ENCODE measurements around the gene FAM200B. TPM values are rescaled to one million over a fixed set of nuclear protein-coding genes. Genes with fewer than 3 reads are reported as not detected.

The FAM200B gene
- total RNA-seq, 3 donors from 2014 or later = 34.7 to 66.9 (median 55.9) TPM

DNA sequence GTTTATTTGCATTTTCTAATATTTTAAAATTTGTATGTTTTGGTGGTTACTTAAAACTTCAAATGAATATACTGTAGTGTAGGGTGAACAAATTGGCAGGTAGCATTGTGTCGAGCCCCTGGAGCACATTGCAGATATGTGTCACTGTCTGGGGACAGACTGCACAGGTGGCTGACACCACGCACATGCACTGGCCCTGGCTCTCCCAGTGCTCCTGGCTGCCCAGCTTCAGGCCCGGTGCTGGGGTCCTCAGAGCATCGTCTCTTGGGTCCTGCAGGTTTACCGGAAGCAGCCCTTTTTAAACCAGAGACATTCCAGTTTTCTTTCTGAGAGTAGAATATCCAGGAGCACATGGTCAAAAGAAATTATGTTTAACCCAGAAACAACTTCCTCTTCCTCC, 36.8 kb downstream of the FAM200B start:
- H3K4me1 ChIP-seq = no peaks in the 10 kb centered on the region
- intact Hi-C loops (cut with DNase I; ENCODE audit: low total_unique reads) = no loop called here
- H3K4me3 ChIP-seq = no peak overlapping the region
- no peak for DNase-seq (ENCODE audit: low spot score in 2 of 2)
- H3K9me3 ChIP-seq = no peaks in the 10 kb centered on the region
- H3K36me3 ChIP-seq = no peaks in the 10 kb centered on the region
- no peaks in the 10 kb centered on the region for H3K27me3 ChIP-seq
- TF ChIP-seq POLR2A (IDR thresholded peaks at IDR 0.05) (no peak), POLR2AphosphoS5 (IDR thresholded peaks at IDR 0.05) (no peak)
- TF ChIP-seq, protein P1, sequence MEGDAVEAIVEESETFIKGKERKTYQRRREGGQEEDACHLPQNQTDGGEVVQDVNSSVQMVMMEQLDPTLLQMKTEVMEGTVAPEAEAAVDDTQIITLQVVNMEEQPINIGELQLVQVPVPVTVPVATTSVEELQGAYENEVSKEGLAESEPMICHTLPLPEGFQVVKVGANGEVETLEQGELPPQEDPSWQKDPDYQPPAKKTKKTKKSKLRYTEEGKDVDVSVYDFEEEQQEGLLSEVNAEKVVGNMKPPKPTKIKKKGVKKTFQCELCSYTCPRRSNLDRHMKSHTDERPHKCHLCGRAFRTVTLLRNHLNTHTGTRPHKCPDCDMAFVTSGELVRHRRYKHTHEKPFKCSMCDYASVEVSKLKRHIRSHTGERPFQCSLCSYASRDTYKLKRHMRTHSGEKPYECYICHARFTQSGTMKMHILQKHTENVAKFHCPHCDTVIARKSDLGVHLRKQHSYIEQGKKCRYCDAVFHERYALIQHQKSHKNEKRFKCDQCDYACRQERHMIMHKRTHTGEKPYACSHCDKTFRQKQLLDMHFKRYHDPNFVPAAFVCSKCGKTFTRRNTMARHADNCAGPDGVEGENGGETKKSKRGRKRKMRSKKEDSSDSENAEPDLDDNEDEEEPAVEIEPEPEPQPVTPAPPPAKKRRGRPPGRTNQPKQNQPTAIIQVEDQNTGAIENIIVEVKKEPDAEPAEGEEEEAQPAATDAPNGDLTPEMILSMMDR (IDR thresholded peaks at IDR 0.05) = no peak
- H3K27ac ChIP-seq = no peak overlapping the region

DNA sequence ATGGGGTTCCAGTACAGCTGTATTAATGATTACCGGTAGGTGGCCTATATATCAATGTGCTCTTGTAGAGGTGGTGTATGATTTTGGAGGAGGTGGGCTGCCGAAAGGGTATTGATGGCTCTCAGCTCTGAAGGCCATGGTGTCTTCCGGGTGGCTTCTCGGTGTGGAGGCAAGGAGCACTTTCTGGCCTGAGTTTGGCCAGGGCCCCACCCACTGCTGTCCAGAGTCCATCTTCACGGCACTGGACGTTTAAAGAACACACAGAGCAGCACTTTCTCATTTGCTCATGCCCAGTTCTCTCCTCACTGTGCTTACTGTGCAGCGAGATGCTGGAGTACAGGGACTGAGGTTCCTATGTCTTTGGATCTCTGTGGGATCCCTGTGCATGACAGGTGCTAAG, 37.3 kb downstream of the FAM200B start:
- no peak for TF ChIP-seq POLR2A (IDR thresholded peaks at IDR 0.05)
- TF ChIP-seq POLR2AphosphoS5 (IDR thresholded peaks at IDR 0.05) = no peak
- H3K27me3 ChIP-seq = no peaks in the 10 kb centered on the region
- H3K9me3 ChIP-seq = no peaks in the 10 kb centered on the region
- DNase-seq (ENCODE audit: low spot score in 2 of 2) = no peak
- no peak overlapping the region for H3K27ac ChIP-seq
- H3K4me3 ChIP-seq = no peak overlapping the region
- intact Hi-C loops (cut with DNase I; ENCODE audit: low total_unique reads) = no loop called here
- no peaks in the 10 kb centered on the region for H3K36me3 ChIP-seq
- no peaks in the 10 kb centered on the region for H3K4me1 ChIP-seq

DNA sequence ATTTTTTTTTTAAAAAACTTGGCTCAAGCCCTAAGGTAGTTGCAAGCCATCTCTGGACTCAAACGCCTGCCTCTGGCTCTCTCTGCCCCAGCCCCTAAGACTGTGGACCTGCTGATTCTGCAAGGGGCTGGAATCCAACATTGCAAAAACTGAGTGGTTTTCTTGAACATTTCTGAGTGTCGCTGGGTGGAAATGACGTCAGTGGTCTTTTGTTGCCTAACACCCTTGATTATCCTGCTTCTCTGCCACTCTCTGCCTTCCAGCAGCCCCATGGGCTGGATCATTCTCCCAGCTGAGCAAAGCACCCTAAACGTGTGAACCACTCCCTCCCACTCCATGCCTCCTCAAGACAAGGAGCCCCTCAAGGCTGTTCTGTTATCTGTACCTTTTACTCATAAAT, 37.9 kb downstream of the FAM200B start:
- no peaks in the 10 kb centered on the region for H3K9me3 ChIP-seq
- intact Hi-C loops (cut with DNase I; ENCODE audit: low total_unique reads) = no loop called here
- H3K4me1 ChIP-seq = no peaks in the 10 kb centered on the region
- TF ChIP-seq POLR2A (IDR thresholded peaks at IDR 0.05) (no peak), POLR2AphosphoS5 (IDR thresholded peaks at IDR 0.05) (no peak)
- TF ChIP-seq, protein P1 (IDR thresholded peaks at IDR 0.05) = no peak
- no peaks in the 10 kb centered on the region for H3K27me3 ChIP-seq
- no peak for DNase-seq (ENCODE audit: low spot score in 2 of 2)
- no peaks in the 10 kb centered on the region for H3K36me3 ChIP-seq
- no peak overlapping the region for H3K27ac ChIP-seq
- H3K4me3 ChIP-seq = no peak overlapping the region

DNA sequence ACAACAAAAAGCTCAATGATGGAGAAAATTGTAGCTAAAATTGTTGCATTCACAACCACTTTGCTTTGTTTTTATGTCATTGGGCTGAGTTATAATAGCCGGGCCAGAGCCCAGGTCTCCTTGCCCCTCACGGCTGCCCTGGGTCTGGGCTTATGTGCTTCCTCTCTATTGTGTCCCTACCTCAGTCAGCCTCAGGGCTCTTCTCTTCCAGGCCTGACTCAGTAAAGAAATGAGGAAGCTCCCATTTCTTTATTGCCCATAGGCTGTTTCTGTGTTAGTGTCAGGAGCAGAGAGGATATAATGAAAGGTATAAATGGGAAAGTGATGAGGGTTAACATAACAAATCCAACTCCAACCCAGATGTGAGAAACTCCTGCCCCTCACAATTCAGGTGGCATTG, 39.2 kb downstream of the FAM200B start:
- no peak overlapping the region for H3K27ac ChIP-seq
- TF ChIP-seq POLR2AphosphoS5 (IDR thresholded peaks at IDR 0.05) = no peak
- no peak for TF ChIP-seq POLR2A (IDR thresholded peaks at IDR 0.05)
- TF ChIP-seq, protein P1 (IDR thresholded peaks at IDR 0.05) = no peak
- H3K9me3 ChIP-seq = no peaks in the 10 kb centered on the region
- intact Hi-C loops (cut with DNase I; ENCODE audit: low total_unique reads) = no loop called here
- H3K4me3 ChIP-seq = no peak overlapping the region
- no peak for DNase-seq (ENCODE audit: low spot score in 2 of 2)
- H3K27me3 ChIP-seq = no peaks in the 10 kb centered on the region
- no peaks in the 10 kb centered on the region for H3K36me3 ChIP-seq
- H3K4me1 ChIP-seq = no peaks in the 10 kb centered on the region

DNA sequence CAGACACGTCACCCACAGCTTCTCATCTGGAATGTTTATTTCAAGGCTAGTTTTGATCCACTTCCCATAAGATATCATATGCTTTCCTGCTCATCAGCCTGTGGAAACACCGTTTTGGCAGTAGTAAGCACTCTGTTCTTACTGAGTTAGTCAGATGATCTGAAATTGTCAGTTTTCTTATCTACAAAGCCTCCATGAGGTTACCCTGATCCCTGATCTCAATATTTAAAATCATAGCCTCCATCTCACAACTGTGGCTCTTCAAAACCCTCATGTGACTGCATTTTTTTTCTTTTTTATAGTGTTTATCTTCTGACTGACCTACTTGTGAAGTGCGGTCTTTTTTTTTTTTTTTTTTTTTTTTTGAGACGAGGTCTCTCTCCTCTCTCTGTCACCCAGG, 44.0 kb downstream of the FAM200B start:
- Histone ChIP-seq H3K4me1 (no peaks in the 10 kb centered on the region), H3K27ac (no peak overlapping the region), H3K27me3 (no peaks in the 10 kb centered on the region), H3K4me3 (no peak overlapping the region), H3K36me3 (no peaks in the 10 kb centered on the region), H3K9me3 (no peaks in the 10 kb centered on the region)
- TF ChIP-seq, protein P1 (IDR thresholded peaks at IDR 0.05) = no peak
- TF ChIP-seq POLR2A (IDR thresholded peaks at IDR 0.05) = no peak
- no peak for TF ChIP-seq POLR2AphosphoS5 (IDR thresholded peaks at IDR 0.05)
- DNase-seq (ENCODE audit: low spot score in 2 of 2) = no peak
- intact Hi-C loops (cut with DNase I; ENCODE audit: low total_unique reads) = no loop called here
